ENCODE data around the gene UTP18. TPM values are rescaled to one million over a fixed set of nuclear protein-coding genes. Genes with fewer than 3 reads are reported as not detected.
A peak's percentile ranks its signal among the peaks of the same experiment; 100 is the strongest.

UTP18 gene
- total and polyA plus RNA-seq, 2 donors (not counting 1 experiment from before 2014, with no cell fraction given) = 13.2 to 34.2 TPM

GRCh38 chr17:51230306-51230705 is 30.0 kb upstream of the UTP18 start:
- peaks cover 10 to 18% of the 10 kb centered on the region in 2 donors for H3K4me1 ChIP-seq (ENCODE audit: control insufficient read depth in 2 of 2, insufficient read depth in 2 of 2, low read length in 2 of 2)
- H3K27ac ChIP-seq (ENCODE audit: low read length in 2 of 2) = peak overlapping the region in 1 of 2 donors; percentile 59
- H3K9me3 ChIP-seq (ENCODE audit: control extremely low read depth in 1 of 3, control insufficient read depth in 2 of 3, insufficient read depth in 1 of 3, low read length in 2 of 3) = no peaks in the 10 kb centered on the region
- CTCF ChIA-PET = interaction anchor here (1.5 kb wide), 1 partner anchor 27 kb away, joined by 4 read pairs; no protein-coding TSS in a partner anchor
- Mint-ChIP-seq H3K27me3 (no peaks in the 10 kb centered on the region), H3K27ac (peak overlapping the region; percentile 11), H3K4me3 (peak overlapping the region; percentile 1), H3K4me1 (peaks cover 36% of the 10 kb centered on the region), H3K9me3 (ENCODE audit: insufficient read depth) (no peaks in the 10 kb centered on the region)
- peaks cover 77% of the 10 kb centered on the region for H3K79me2 ChIP-seq (ENCODE audit: control insufficient read depth, insufficient read depth, low read length)
- ATAC-seq (ENCODE audit: low read depth) (no peak), DNase-seq (peak; percentile 26)
- TF ChIP-seq CTCF (IDR thresholded peaks at IDR 0.05) (no peak), EZH2 (IDR thresholded peaks at IDR 0.05; ENCODE audit: borderline replicate concordance, insufficient read depth, low read depth, low read length, poor library complexity, severe bottlenecking) (no peak)
- POLR2A ChIA-PET = no interaction called here
- 36% methylated on average over 3 of the region's 4 CpGs for WGBS (ENCODE audit: insufficient coverage)
- no peak overlapping the region for H3K4me3 ChIP-seq (ENCODE audit: control extremely low read depth in 1 of 5, extremely low read depth in 1 of 5, insufficient read depth in 1 of 5, low read depth in 2 of 5, low read length in 4 of 5)
- H3K36me3 ChIP-seq (replicated peaks in 1 of 2; ENCODE audit: control extremely low read depth in 1 of 2, control insufficient read depth in 1 of 2, extremely low read depth in 1 of 2, insufficient read depth in 2 of 2, low read length in 1 of 2) = peaks cover 2% of the 10 kb centered on the region in 2 experiments
- peak overlapping the region; percentile 29 for H3K9ac ChIP-seq (ENCODE audit: low read length)
- peak overlapping the region; percentile 22 for H3K4me2 ChIP-seq (replicated peaks; ENCODE audit: low read depth, low read length, poor library complexity, severe bottlenecking)
- intact Hi-C loops (cut with micrococcal nuclease) = no loop called here
- no peaks in the 10 kb centered on the region for H3K27me3 ChIP-seq (replicated peaks in 1 of 4; ENCODE audit: control extremely low read depth in 1 of 4, control insufficient read depth in 3 of 4, insufficient read depth in 4 of 4, low read length in 3 of 4)
- peaks cover 57% of the 10 kb centered on the region for H4K20me1 ChIP-seq (ENCODE audit: control insufficient read depth, insufficient read depth, low read length, poor library complexity, severe bottlenecking)
- no peak overlapping the region for H2AFZ ChIP-seq (ENCODE audit: insufficient read depth, low read depth, low read length, poor library complexity, severe bottlenecking)

- no peak for ATAC-seq (ENCODE audit: low read depth)
- Mint-ChIP-seq H3K4me3 (no peak overlapping the region), H3K9me3 (ENCODE audit: insufficient read depth) (no peaks in the 10 kb centered on the region), H3K27me3 (no peaks in the 10 kb centered on the region), H3K27ac (peak overlapping the region; percentile 61), H3K4me1 (peaks cover 36% of the 10 kb centered on the region)
- no peak for TF ChIP-seq EZH2 (IDR thresholded peaks at IDR 0.05; ENCODE audit: borderline replicate concordance, insufficient read depth, low read depth, low read length, poor library complexity, severe bottlenecking)
- TF ChIP-seq CTCF (IDR thresholded peaks at IDR 0.05) = no peak
- no peaks in the 10 kb centered on the region for H3K9me3 ChIP-seq (ENCODE audit: control extremely low read depth in 1 of 3, control insufficient read depth in 2 of 3, insufficient read depth in 1 of 3, low read length in 2 of 3)
- no peak overlapping the region for H3K4me3 ChIP-seq (ENCODE audit: control extremely low read depth in 1 of 5, extremely low read depth in 1 of 5, insufficient read depth in 1 of 5, low read depth in 2 of 5, low read length in 4 of 5)
- POLR2A ChIA-PET = no interaction called here
- H4K20me1 ChIP-seq (ENCODE audit: control insufficient read depth, insufficient read depth, low read length, poor library complexity, severe bottlenecking) = peaks cover 68% of the 10 kb centered on the region
- no peak overlapping the region for H3K9ac ChIP-seq (ENCODE audit: low read length)
- intact Hi-C loops (cut with micrococcal nuclease) = no loop called here
- H3K4me2 ChIP-seq (replicated peaks; ENCODE audit: low read depth, low read length, poor library complexity, severe bottlenecking) = no peak overlapping the region
- peaks cover 2 to 3% of the 10 kb centered on the region in 2 experiments for H3K36me3 ChIP-seq (replicated peaks in 1 of 2; ENCODE audit: control extremely low read depth in 1 of 2, control insufficient read depth in 1 of 2, extremely low read depth in 1 of 2, insufficient read depth in 2 of 2, low read length in 1 of 2)
- CTCF ChIA-PET = no interaction called here
- 100% methylated on average over 2 of the region's 4 CpGs for WGBS (ENCODE audit: insufficient coverage)
- no peak for DNase-seq
- peaks cover 94% of the 10 kb centered on the region for H3K79me2 ChIP-seq (ENCODE audit: control insufficient read depth, insufficient read depth, low read length)
- H3K4me1 ChIP-seq (ENCODE audit: control insufficient read depth in 2 of 2, insufficient read depth in 2 of 2, low read length in 2 of 2) = peaks cover 10 to 16% of the 10 kb centered on the region in 2 donors
- H2AFZ ChIP-seq (ENCODE audit: insufficient read depth, low read depth, low read length, poor library complexity, severe bottlenecking) = no peak overlapping the region
- H3K27ac ChIP-seq (ENCODE audit: low read length in 2 of 2) = no peak overlapping the region
- no peaks in the 10 kb centered on the region for H3K27me3 ChIP-seq (replicated peaks in 1 of 4; ENCODE audit: control extremely low read depth in 1 of 4, control insufficient read depth in 3 of 4, insufficient read depth in 4 of 4, low read length in 3 of 4)
Measured at GRCh38 chr17:51231999-51232398, 28.3 kb upstream of the UTP18 start.
